ENCODE results near the gene ERCC6L2.
A peak's percentile ranks its signal among the peaks of the same experiment; 100 is the strongest.

The ERCC6L2 gene

GRCh38 chr9:95875305-95876137 is at the start of gene ERCC6L2:
ERCC6L2 (plus strand) TSS chr9:95875691; CDS start chr9:95876039, 348 bp downstream.
- DNase-seq, result peak; percentile 94 to 95

- DNase-seq, result no peak
Observed at GRCh38 chr9:95826183-95826838, 49.2 kb upstream of the ERCC6L2 start.

GRCh38 chr9:95830768-95831167 is 44.7 kb upstream of the ERCC6L2 start:
- no peak for DNase-seq

GRCh38 chr9:95831810-95832209 is 43.7 kb upstream of the ERCC6L2 start:
- no peak for DNase-seq

GRCh38 chr9:95833546-95834178 is 41.8 kb upstream of the ERCC6L2 start:
- DNase-seq, result no peak

GRCh38 chr9:95834281-95834907 is 41.1 kb upstream of the ERCC6L2 start:
- no peak for DNase-seq

GRCh38 chr9:95835393-95835792 is 40.1 kb upstream of the ERCC6L2 start:
- DNase-seq, result no peak

GRCh38 chr9:95836072-95836471 is 39.4 kb upstream of the ERCC6L2 start:
- DNase-seq, result no peak

GRCh38 chr9:95839012-95839411 is 36.5 kb upstream of the ERCC6L2 start:
- no peak for DNase-seq

- no peak for DNase-seq
Observed at GRCh38 chr9:95840074-95840473, 35.4 kb upstream of the ERCC6L2 start.

GRCh38 chr9:95841377-95841776 is 34.1 kb upstream of the ERCC6L2 start:
- no peak for DNase-seq

- no peak for DNase-seq
Observed at GRCh38 chr9:95845751-95846150, 29.7 kb upstream of the ERCC6L2 start.

GRCh38 chr9:95848764-95849163 is 26.7 kb upstream of the ERCC6L2 start:
- DNase-seq, result no peak

GRCh38 chr9:95852059-95853032 is 23.1 kb upstream of the ERCC6L2 start:
- no peak for DNase-seq

GRCh38 chr9:95854386-95855020 is 21.0 kb upstream of the ERCC6L2 start:
- DNase-seq, result no peak

- DNase-seq, result no peak
Observed at GRCh38 chr9:95855961-95856360, 19.5 kb upstream of the ERCC6L2 start.

GRCh38 chr9:95857124-95857523 is 18.4 kb upstream of the ERCC6L2 start:
- DNase-seq, result no peak

GRCh38 chr9:95857896-95858295 is 17.6 kb upstream of the ERCC6L2 start:
- DNase-seq, result no peak

GRCh38 chr9:95862343-95862742 is 13.1 kb upstream of the ERCC6L2 start:
- DNase-seq, result no peak

- no peak for DNase-seq
Observed at GRCh38 chr9:95864852-95865580, 10.5 kb upstream of the ERCC6L2 start.

- no peak for DNase-seq
Observed at GRCh38 chr9:95870352-95870751, 5.1 kb upstream of the ERCC6L2 start.

All from bone marrow (tissue), 2 donors.